GM23338 (cell line): Measurements from ENCODE around the gene KLHL40. TPM values are rescaled to one million over a fixed set of nuclear protein-coding genes. Genes with fewer than 3 reads are reported as not detected.
A peak's percentile ranks its signal among the peaks of the same experiment; 100 is the strongest.

Experiments
- ATAC-seq: fragments of 200-7000 bp; cut with Tn5 transposase; 3 replicates; pipeline ENCODE4 v1.9.1; 2020
- DNase-seq: peaks from one replicate; pipeline ENCODE4 v3.0.0-alpha.2; 2015; ENCODE audit warnings: low spot score
- H2AFZ ChIP-seq: fragments of 200-600 bp; sonication (generic); 2 replicates; pipeline ENCODE4 v1.8.0; 2016; ENCODE audit warnings: antibody characterized with exemption, mild to moderate bottlenecking, moderate library complexity
- H3F3A ChIP-seq: fragments of 200-600 bp; sonication (generic); replicated peaks from 2 replicates; pipeline ENCODE4 v1.8.0; 2017; ENCODE audit warnings: antibody characterized with exemption, mixed run types, low read depth
- H3K27ac ChIP-seq: fragments of 200-600 bp; sonication (generic); 2 replicates; pipeline ENCODE4 v1.6.1; 2016; ENCODE audit warnings: low read depth
- H3K27me3 ChIP-seq: fragments of 200-600 bp; sonication (generic); 2 replicates; pipeline ENCODE4 v1.8.0; 2016; ENCODE audit warnings: mild to moderate bottlenecking, mixed run types, moderate library complexity; ENCODE audit not compliant: insufficient read depth
- H3K36me3 ChIP-seq: fragments of 200-600 bp; sonication (generic); 2 replicates; pipeline ENCODE4 v1.8.0; 2016; ENCODE audit warnings: mild to moderate bottlenecking; ENCODE audit not compliant: insufficient read depth
- H3K4me1 ChIP-seq: fragments of 200-600 bp; sonication (generic); 2 replicates; pipeline ENCODE4 v1.8.0; 2016; ENCODE audit warnings: mild to moderate bottlenecking, moderate library complexity; ENCODE audit not compliant: insufficient read depth
- H3K4me2 ChIP-seq: fragments of 200-600 bp; sonication (generic); 2 replicates; pipeline ENCODE4 v1.7.1; 2017; ENCODE audit warnings: mixed run types
- H3K4me3 ChIP-seq: fragments of 200-600 bp; sonication (generic); 2 replicates; pipeline ENCODE4 v1.6.1; 2016; ENCODE audit warnings: mixed run types
- H3K79me2 ChIP-seq: fragments of 200-600 bp; sonication (generic); replicated peaks from 2 replicates; pipeline ENCODE4 v1.8.0; 2017; ENCODE audit warnings: mild to moderate bottlenecking; ENCODE audit not compliant: insufficient read depth
- H3K9me2 ChIP-seq: fragments of 200-600 bp; sonication (generic); 2 replicates; pipeline ENCODE4 v1.8.0; 2017; ENCODE audit not compliant: insufficient read depth
- H4K20me1 ChIP-seq: fragments of 200-600 bp; sonication (generic); replicated peaks from 2 replicates; pipeline ENCODE4 v1.8.0; 2017; ENCODE audit warnings: mild to moderate bottlenecking; ENCODE audit not compliant: insufficient read depth
- H3K27ac Mint-ChIP-seq: 2 replicates; pipeline ENCODE4 v1.8.0; 2020; ENCODE audit warnings: inconsistent platforms, mild to moderate bottlenecking, moderate library complexity, mixed read lengths
- H3K27me3 Mint-ChIP-seq: 3 replicates; pipeline ENCODE4 v1.8.0; 2022; ENCODE audit warnings: low read depth, mild to moderate bottlenecking, moderate library complexity, mixed read lengths, inconsistent platforms; ENCODE audit not compliant: insufficient read depth, poor library complexity
- H3K36me3 Mint-ChIP-seq: 3 replicates; pipeline ENCODE4 v1.8.0; 2021; ENCODE audit warnings: low read depth, mild to moderate bottlenecking, inconsistent platforms, moderate library complexity, mixed read lengths
- H3K4me1 Mint-ChIP-seq: 3 replicates; pipeline ENCODE4 v1.8.0; 2020; ENCODE audit warnings: mild to moderate bottlenecking, inconsistent platforms, mixed read lengths
- H3K4me3 Mint-ChIP-seq: 3 replicates; pipeline ENCODE4 v1.8.0; 2021; ENCODE audit warnings: moderate library complexity, mild to moderate bottlenecking, inconsistent platforms, mixed read lengths
- H3K9me3 Mint-ChIP-seq: 3 replicates; pipeline ENCODE4 v1.8.0; 2020; ENCODE audit warnings: moderate library complexity, mild to moderate bottlenecking, inconsistent platforms, mixed read lengths
- CTCF ChIP-seq, 2 experiments: fragments of 200-600 bp in 1 of 2; sonication (generic) in 1 of 2; conservative IDR thresholded peaks; 2 replicates each; pipeline versions ENCODE4 v1.5.1 to v1.6.1; 2016 to 2017; ENCODE audit warnings: antibody characterized with exemption in 2 of 2, low read depth in 2 of 2, mild to moderate bottlenecking in 2 of 2, moderate library complexity in 1 of 2
- EZH2phosphoT487 ChIP-seq: fragments of 200-600 bp; sonication (generic); IDR thresholded peaks from one replicate; pipeline ENCODE4 v1.8.1; 2018; ENCODE audit warnings: antibody characterized with exemption; ENCODE audit not compliant: unreplicated experiment
- POLR2AphosphoS5 ChIP-seq: IDR thresholded peaks from 2 replicates; pipeline ENCODE4 v1.6.1; 2016; ENCODE audit warnings: antibody characterized with exemption, low read depth
- ZNF462 ChIP-seq: fragments of 250-450 bp; sonication (Bioruptor Pico); IDR thresholded peaks from 2 replicates; pipeline ENCODE4 v1.5.0; 2020; ENCODE audit warnings: mild to moderate bottlenecking, moderate library complexity
- polyA plus RNA-seq: library from polyadenylated mRNA; unstranded; fragments of >200 nt; fragmentation: Nextera tagmentation; extraction: Ambion mirVana; gene quantifications from 2 replicates; pipeline ENCODE4 v1.2.1, GENCODE V29; 2016
- total RNA-seq: library from RNA; depleted of rRNA; stranded (reverse); fragments of >200 nt; shearing (Covaris generic); gene quantifications from 2 replicates; pipeline ENCODE4 v1.2.3, GENCODE V29; 2014

The KLHL40 gene
- total and polyA plus RNA-seq, 2 experiments from 2014 or later: not detected

GRCh38 chr3:42640129-42640528 is 45.2 kb upstream of the KLHL40 start:
- ATAC-seq: no peak
- no peaks in the 10 kb centered on the region for H3K27me3 Mint-ChIP-seq
- no peaks in the 10 kb centered on the region for H3K9me2 ChIP-seq
- no peaks in the 10 kb centered on the region for H3K4me1 ChIP-seq
- H3K27ac Mint-ChIP-seq: no peak overlapping the region
- TF ChIP-seq CTCF (conservative IDR thresholded peaks at IDR 0.05; ENCODE audit: low read depth in 2 of 2): no peak
- peaks cover 12% of the 10 kb centered on the region; the same call in 1 of the 2 replicates for H4K20me1 ChIP-seq
- no peak overlapping the region for H3K4me3 ChIP-seq
- H2AFZ ChIP-seq: no peak overlapping the region
- H3K79me2 ChIP-seq: peaks cover 11% of the 10 kb centered on the region; the same call in 1 of the 2 replicates
- H3K36me3 ChIP-seq: peaks cover 86% of the 10 kb centered on the region
- H3K36me3 Mint-ChIP-seq: peaks cover 49% of the 10 kb centered on the region
- H3K27me3 ChIP-seq: no peaks in the 10 kb centered on the region
- no peak overlapping the region for H3K27ac ChIP-seq
- no peaks in the 10 kb centered on the region for H3K4me1 Mint-ChIP-seq
- no peak overlapping the region for H3K4me3 Mint-ChIP-seq
- H3K9me3 Mint-ChIP-seq: no peaks in the 10 kb centered on the region; the same call in 2 of the 3 replicates
- H3F3A ChIP-seq: peaks cover 4% of the 10 kb centered on the region; the same call in 1 of the 2 replicates
- H3K4me2 ChIP-seq: no peak overlapping the region
- DNase-seq: no peak

GRCh38 chr3:42640771-42641370 is 44.5 kb upstream of the KLHL40 start:
- no peaks in the 10 kb centered on the region; the same call in 2 of the 3 replicates for H3K9me3 Mint-ChIP-seq
- H3K79me2 ChIP-seq: peaks cover 11% of the 10 kb centered on the region; the same call in 1 of the 2 replicates
- H3K27me3 ChIP-seq: no peaks in the 10 kb centered on the region
- H3K4me3 Mint-ChIP-seq: no peak overlapping the region
- ATAC-seq (no peak), DNase-seq (no peak)
- H3K36me3 Mint-ChIP-seq: peaks cover 50% of the 10 kb centered on the region
- H3K4me2 ChIP-seq: no peak overlapping the region
- no peak for TF ChIP-seq EZH2phosphoT487
- H3K27me3 Mint-ChIP-seq: no peaks in the 10 kb centered on the region
- H3K4me1 Mint-ChIP-seq: no peaks in the 10 kb centered on the region
- no peak overlapping the region for H3K4me3 ChIP-seq
- peaks cover 4% of the 10 kb centered on the region; the same call in 1 of the 2 replicates for H3F3A ChIP-seq
- no peaks in the 10 kb centered on the region for H3K4me1 ChIP-seq
- no peak overlapping the region; the same call in 1 of the 2 replicates for H3K27ac Mint-ChIP-seq
- H3K9me2 ChIP-seq: no peaks in the 10 kb centered on the region
- H3K27ac ChIP-seq: no peak overlapping the region
- H4K20me1 ChIP-seq: peaks cover 12% of the 10 kb centered on the region; the same call in 1 of the 2 replicates
- peaks cover 84% of the 10 kb centered on the region for H3K36me3 ChIP-seq
- no peak overlapping the region for H2AFZ ChIP-seq

GRCh38 chr3:42647821-42648459 is 37.4 kb upstream of the KLHL40 start:
- Histone ChIP-seq H3F3A (peaks cover 4% of the 10 kb centered on the region; the same call in 1 of the 2 replicates), H3K79me2 (no peaks in the 10 kb centered on the region), H4K20me1 (no peaks in the 10 kb centered on the region; the same call in 1 of the 2 replicates), H3K27me3 (no peaks in the 10 kb centered on the region), H3K9me2 (no peaks in the 10 kb centered on the region), H3K4me2 (no peak overlapping the region), H3K4me1 (peaks cover 15% of the 10 kb centered on the region; the same call in 1 of the 2 replicates), H3K27ac (peak overlapping the region; percentile 16), H3K36me3 (peaks cover 31% of the 10 kb centered on the region), H2AFZ (no peak overlapping the region), H3K4me3 (no peak overlapping the region)
- Mint-ChIP-seq H3K4me3 (no peak overlapping the region), H3K9me3 (no peaks in the 10 kb centered on the region; the same call in 2 of the 3 replicates), H3K27ac (peak overlapping the region; percentile 27), H3K27me3 (peaks cover 4% of the 10 kb centered on the region), H3K36me3 (peaks cover 57% of the 10 kb centered on the region), H3K4me1 (peaks cover 37% of the 10 kb centered on the region)
- ATAC-seq (peak; percentile 67), DNase-seq (peak; percentile 80)
- TF ChIP-seq ZNF462 (peak; percentile 59; the same call in 1 of the 2 replicates), POLR2AphosphoS5 (no peak)
